ENCODE results near the gene FAM171A1.

Gene FAM171A1

GRCh38 chr10:15314482-15315045, 56.5 kb downstream of the FAM171A1 start:
- H3K27ac ChIP-seq (ENCODE audit: low read depth, low read length, poor library complexity, severe bottlenecking) = no peak overlapping the region
- H4K20me1 ChIP-seq (ENCODE audit: insufficient read depth, low read length) = no peaks in the 10 kb centered on the region
- no peaks in the 10 kb centered on the region for H3K36me3 ChIP-seq (ENCODE audit: insufficient read depth, low read length)
- H3K9me2 ChIP-seq (ENCODE audit: low read depth, low read length) = no peaks in the 10 kb centered on the region
- H3K79me2 ChIP-seq (ENCODE audit: insufficient read depth, low read length) = no peaks in the 10 kb centered on the region
- H3K4me3 ChIP-seq (ENCODE audit: low read depth, low read length, poor library complexity, severe bottlenecking) = no peak overlapping the region
- H3F3A ChIP-seq (ENCODE audit: insufficient read depth, low read length) = no peaks in the 10 kb centered on the region
- no peaks in the 10 kb centered on the region for H3K4me1 ChIP-seq (ENCODE audit: insufficient read depth, low read length, severe bottlenecking)
- no peaks in the 10 kb centered on the region for H3K9me3 ChIP-seq (ENCODE audit: low read length)
- no peak overlapping the region for H3K9ac ChIP-seq (ENCODE audit: low read length)
- no peak overlapping the region for H2AFZ ChIP-seq (ENCODE audit: low read length)
- no peak overlapping the region for H3K4me2 ChIP-seq (ENCODE audit: low read length)
- no peak for TF ChIP-seq EZH2 (IDR thresholded peaks at IDR 0.05; ENCODE audit: borderline replicate concordance, low read length)
- no peak for TF ChIP-seq CTCF (IDR thresholded peaks at IDR 0.05; ENCODE audit: low read length)
- H3K27me3 ChIP-seq (ENCODE audit: insufficient read depth, low read length) = no peaks in the 10 kb centered on the region; the same call in 1 of the 2 replicates

- Histone ChIP-seq H3K27ac (ENCODE audit: low read depth, low read length, poor library complexity, severe bottlenecking) (no peak overlapping the region), H3K36me3 (ENCODE audit: insufficient read depth, low read length) (no peaks in the 10 kb centered on the region), H3K4me2 (ENCODE audit: low read length) (no peak overlapping the region), H3F3A (ENCODE audit: insufficient read depth, low read length) (no peaks in the 10 kb centered on the region), H3K9me3 (ENCODE audit: low read length) (no peaks in the 10 kb centered on the region), H3K27me3 (ENCODE audit: insufficient read depth, low read length) (no peaks in the 10 kb centered on the region; the same call in 1 of the 2 replicates), H2AFZ (ENCODE audit: low read length) (no peak overlapping the region), H3K4me1 (ENCODE audit: insufficient read depth, low read length, severe bottlenecking) (no peaks in the 10 kb centered on the region), H3K4me3 (ENCODE audit: low read depth, low read length, poor library complexity, severe bottlenecking) (no peak overlapping the region), H3K9me2 (ENCODE audit: low read depth, low read length) (no peaks in the 10 kb centered on the region), H4K20me1 (ENCODE audit: insufficient read depth, low read length) (no peaks in the 10 kb centered on the region), H3K79me2 (ENCODE audit: insufficient read depth, low read length) (no peaks in the 10 kb centered on the region), H3K9ac (ENCODE audit: low read length) (no peak overlapping the region)
- TF ChIP-seq EZH2 (IDR thresholded peaks at IDR 0.05; ENCODE audit: borderline replicate concordance, low read length) (no peak), CTCF (IDR thresholded peaks at IDR 0.05; ENCODE audit: low read length) (no peak)
Measured at GRCh38 chr10:15313843-15314242, 57.2 kb downstream of the FAM171A1 start.

- Histone ChIP-seq H4K20me1 (ENCODE audit: insufficient read depth, low read length) (no peaks in the 10 kb centered on the region), H3K27me3 (ENCODE audit: insufficient read depth, low read length) (no peaks in the 10 kb centered on the region; the same call in 1 of the 2 replicates), H3K4me2 (ENCODE audit: low read length) (no peak overlapping the region), H3K4me3 (ENCODE audit: low read depth, low read length, poor library complexity, severe bottlenecking) (no peak overlapping the region), H2AFZ (ENCODE audit: low read length) (no peak overlapping the region), H3K9me2 (ENCODE audit: low read depth, low read length) (no peaks in the 10 kb centered on the region), H3K36me3 (ENCODE audit: insufficient read depth, low read length) (no peaks in the 10 kb centered on the region), H3F3A (ENCODE audit: insufficient read depth, low read length) (no peaks in the 10 kb centered on the region), H3K9me3 (ENCODE audit: low read length) (no peaks in the 10 kb centered on the region), H3K9ac (ENCODE audit: low read length) (no peak overlapping the region), H3K4me1 (ENCODE audit: insufficient read depth, low read length, severe bottlenecking) (no peaks in the 10 kb centered on the region), H3K79me2 (ENCODE audit: insufficient read depth, low read length) (no peaks in the 10 kb centered on the region), H3K27ac (ENCODE audit: low read depth, low read length, poor library complexity, severe bottlenecking) (no peak overlapping the region)
- no peak for TF ChIP-seq EZH2 (IDR thresholded peaks at IDR 0.05; ENCODE audit: borderline replicate concordance, low read length)
- no peak for TF ChIP-seq CTCF (IDR thresholded peaks at IDR 0.05; ENCODE audit: low read length)
Measured at GRCh38 chr10:15313047-15313446, 58.0 kb downstream of the FAM171A1 start.

Measured in OCI-LY1 (cell line).